BLaER1 (cell line): ENCODE data around the gene CHRNA10.

Source experiments
- H3K27ac ChIP-seq: shearing (Covaris generic); formaldehyde crosslinking; 2 replicates; pipeline ENCODE4 v1.8.1; 2022
- H3K27me3 ChIP-seq: shearing (Covaris generic); formaldehyde crosslinking; 2 replicates; pipeline ENCODE4 v1.8.1; 2022
- H3K36me3 ChIP-seq: shearing (Covaris generic); formaldehyde crosslinking; 2 replicates; pipeline ENCODE4 v1.8.1; 2022
- H3K4me1 ChIP-seq: shearing (Covaris generic); formaldehyde crosslinking; 2 replicates; pipeline ENCODE4 v1.8.1; 2022
- H3K4me2 ChIP-seq: shearing (Covaris generic); formaldehyde crosslinking; 2 replicates; pipeline ENCODE4 v1.8.1; 2022
- H3K4me3 ChIP-seq: shearing (Covaris generic); formaldehyde crosslinking; 2 replicates; pipeline ENCODE4 v1.8.1; 2022
- H3K9ac ChIP-seq: shearing (Covaris generic); formaldehyde crosslinking; 2 replicates; pipeline ENCODE4 v1.8.1; 2022
- H3K9me3 ChIP-seq: shearing (Covaris generic); formaldehyde crosslinking; 2 replicates; pipeline ENCODE4 v1.8.1; 2022
- H4K20me1 ChIP-seq: shearing (Covaris generic); formaldehyde crosslinking; 2 replicates; pipeline ENCODE4 v1.8.1; 2022
- Cebpa-rat ChIP-seq: shearing (Covaris generic); IDR thresholded peaks from 2 replicates; pipeline ENCODE4 v1.8.1; 2022

The CHRNA10 gene

GRCh38 chr11:3635641-3636375 is 35.4 kb downstream of the CHRNA10 start:
- H3K4me3 ChIP-seq: no peak overlapping the region
- no peaks in the 10 kb centered on the region for H3K4me1 ChIP-seq
- no peaks in the 10 kb centered on the region for H3K36me3 ChIP-seq
- H3K4me2 ChIP-seq: no peak overlapping the region
- H3K9me3 ChIP-seq: no peaks in the 10 kb centered on the region
- no peak for TF ChIP-seq Cebpa-rat
- H3K27ac ChIP-seq: no peak overlapping the region
- H3K27me3 ChIP-seq: no peaks in the 10 kb centered on the region
- H4K20me1 ChIP-seq: no peaks in the 10 kb centered on the region
- H3K9ac ChIP-seq: no peak overlapping the region

DNA sequence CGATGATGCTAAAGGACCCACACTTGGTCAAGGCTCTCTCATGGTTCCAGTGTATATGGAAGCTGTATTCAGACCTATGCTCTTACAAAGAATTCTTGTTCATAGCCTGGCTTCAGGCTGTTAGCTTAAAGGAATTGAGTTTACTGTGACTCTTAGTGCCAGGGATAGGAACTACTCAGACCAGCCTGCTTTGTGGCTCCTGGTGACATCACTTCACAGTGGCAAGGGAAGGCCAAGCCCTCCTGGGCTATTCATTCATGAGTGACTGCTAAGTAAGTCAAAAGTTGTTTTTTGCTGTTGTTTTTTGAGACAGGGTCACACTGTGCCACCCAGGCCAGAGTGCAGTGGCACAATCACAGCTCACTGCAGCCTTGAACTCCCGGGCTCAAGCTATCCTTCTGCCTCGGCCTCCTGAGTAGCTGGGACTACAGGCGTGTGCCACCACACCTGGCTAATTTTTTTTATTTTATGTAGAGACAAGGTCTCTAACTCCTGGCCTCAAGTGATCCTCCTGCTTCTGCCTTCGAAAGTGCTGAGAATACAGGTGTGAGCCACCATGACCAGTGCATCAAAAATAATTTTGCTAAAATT is 39.0 kb downstream of the CHRNA10 start:
- no peak for TF ChIP-seq Cebpa-rat
- H3K4me3 ChIP-seq: no peak overlapping the region
- no peak overlapping the region for H3K4me2 ChIP-seq
- H3K9ac ChIP-seq: no peak overlapping the region
- no peaks in the 10 kb centered on the region for H3K36me3 ChIP-seq
- no peaks in the 10 kb centered on the region for H4K20me1 ChIP-seq
- H3K27me3 ChIP-seq: no peaks in the 10 kb centered on the region
- H3K9me3 ChIP-seq: no peaks in the 10 kb centered on the region
- H3K27ac ChIP-seq: no peak overlapping the region
- H3K4me1 ChIP-seq: no peaks in the 10 kb centered on the region

DNA sequence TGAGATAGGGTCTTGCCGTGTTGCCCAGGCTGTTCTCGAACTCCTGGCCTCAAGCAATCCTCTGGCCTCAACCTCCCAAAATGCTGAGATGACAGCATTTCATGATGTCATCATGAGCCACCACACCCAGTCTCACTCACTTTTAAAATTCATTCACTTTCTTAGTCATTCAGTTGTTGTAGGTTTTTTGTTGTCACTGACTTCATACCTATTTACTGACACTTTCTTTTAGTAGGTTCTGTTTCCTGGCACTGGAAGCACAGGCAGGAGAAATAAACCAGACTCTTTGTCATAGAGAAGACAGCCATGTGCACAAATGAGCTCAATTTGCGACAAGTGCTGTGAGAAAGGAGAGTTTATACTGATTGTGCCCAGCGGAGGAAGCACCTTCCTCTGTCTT is 39.9 kb downstream of the CHRNA10 start:
- Histone ChIP-seq H3K27me3 (no peaks in the 10 kb centered on the region), H3K4me1 (0 out of 2 replicates have a peak, but pooled peaks cover 2% of the 10 kb centered on the region), H3K9ac (no peak overlapping the region), H3K4me3 (no peak overlapping the region), H3K9me3 (no peaks in the 10 kb centered on the region), H3K36me3 (no peaks in the 10 kb centered on the region), H4K20me1 (no peaks in the 10 kb centered on the region), H3K27ac (no peak overlapping the region), H3K4me2 (no peak overlapping the region)
- no peak for TF ChIP-seq Cebpa-rat

DNA sequence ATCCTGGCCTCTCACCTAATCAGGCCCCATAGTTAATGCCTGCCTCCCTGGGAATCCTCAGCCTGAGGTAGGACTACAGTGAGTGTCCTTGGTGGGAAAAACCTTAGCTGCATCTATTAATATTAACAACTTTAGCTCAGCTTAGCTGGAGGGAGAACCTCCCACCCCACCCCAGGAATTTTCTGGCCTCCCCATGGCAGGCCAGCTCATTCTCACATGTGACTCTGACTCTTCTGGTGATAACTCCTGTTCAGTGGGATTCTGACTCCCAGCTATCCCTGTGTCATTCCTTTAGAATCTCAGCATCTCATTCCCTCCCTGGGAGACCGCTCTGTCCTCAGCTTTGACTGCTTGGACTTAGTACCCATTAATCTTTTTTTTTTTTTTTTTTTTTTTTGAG is 43.9 kb downstream of the CHRNA10 start:
- H3K4me3 ChIP-seq: no peak overlapping the region
- TF ChIP-seq Cebpa-rat: no peak
- H3K9me3 ChIP-seq: no peaks in the 10 kb centered on the region
- no peak overlapping the region for H3K9ac ChIP-seq
- H3K27ac ChIP-seq: no peak overlapping the region
- no peaks in the 10 kb centered on the region for H4K20me1 ChIP-seq
- H3K27me3 ChIP-seq: no peaks in the 10 kb centered on the region
- 0 out of 2 replicates have a peak, but pooled peaks cover 5% of the 10 kb centered on the region for H3K4me1 ChIP-seq
- no peaks in the 10 kb centered on the region for H3K36me3 ChIP-seq
- no peak overlapping the region for H3K4me2 ChIP-seq

DNA sequence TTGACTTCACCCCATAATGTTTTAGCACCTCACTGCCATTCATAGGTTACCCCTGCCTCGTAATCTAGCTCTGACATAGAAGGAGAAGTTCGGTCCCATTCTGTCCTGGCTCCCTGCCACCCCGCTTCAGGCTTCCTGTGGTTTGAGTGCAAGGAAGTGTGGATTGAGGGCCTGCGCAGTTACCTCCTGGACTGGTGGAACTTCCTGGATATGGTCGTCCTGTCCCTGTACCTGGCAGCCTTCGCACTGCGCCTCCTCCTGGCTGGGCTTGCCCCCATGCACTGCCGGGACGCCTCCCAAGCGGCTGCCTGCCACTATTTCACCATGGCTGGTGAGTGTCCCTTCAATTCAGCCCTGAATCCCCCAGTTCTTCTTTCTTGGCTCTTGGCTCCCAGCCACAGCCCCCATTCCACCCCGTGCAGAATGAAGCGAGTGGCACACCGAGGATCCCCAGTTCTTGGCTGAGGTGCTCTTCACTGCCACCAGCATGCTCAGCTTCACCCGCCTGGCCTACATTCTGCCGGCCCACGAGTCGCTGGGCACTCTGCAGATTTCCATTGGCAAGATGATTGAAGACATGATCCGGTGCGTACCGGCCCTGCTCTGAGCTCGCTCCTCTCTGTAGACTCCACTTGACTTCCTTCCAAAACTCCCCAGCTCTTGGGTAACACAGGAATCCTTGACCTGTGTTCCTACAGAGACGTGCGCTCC is 44.8 kb downstream of the CHRNA10 start:
- H3K27me3 ChIP-seq: no peaks in the 10 kb centered on the region
- no peak overlapping the region for H3K27ac ChIP-seq
- H3K36me3 ChIP-seq: no peaks in the 10 kb centered on the region
- no peak overlapping the region for H3K4me2 ChIP-seq
- no peak overlapping the region for H3K9ac ChIP-seq
- no peak for TF ChIP-seq Cebpa-rat
- H4K20me1 ChIP-seq: no peaks in the 10 kb centered on the region
- no peak overlapping the region for H3K4me3 ChIP-seq
- H3K4me1 ChIP-seq: 0 out of 2 replicates have a peak, but pooled peaks cover 5% of the 10 kb centered on the region
- no peaks in the 10 kb centered on the region for H3K9me3 ChIP-seq

DNA sequence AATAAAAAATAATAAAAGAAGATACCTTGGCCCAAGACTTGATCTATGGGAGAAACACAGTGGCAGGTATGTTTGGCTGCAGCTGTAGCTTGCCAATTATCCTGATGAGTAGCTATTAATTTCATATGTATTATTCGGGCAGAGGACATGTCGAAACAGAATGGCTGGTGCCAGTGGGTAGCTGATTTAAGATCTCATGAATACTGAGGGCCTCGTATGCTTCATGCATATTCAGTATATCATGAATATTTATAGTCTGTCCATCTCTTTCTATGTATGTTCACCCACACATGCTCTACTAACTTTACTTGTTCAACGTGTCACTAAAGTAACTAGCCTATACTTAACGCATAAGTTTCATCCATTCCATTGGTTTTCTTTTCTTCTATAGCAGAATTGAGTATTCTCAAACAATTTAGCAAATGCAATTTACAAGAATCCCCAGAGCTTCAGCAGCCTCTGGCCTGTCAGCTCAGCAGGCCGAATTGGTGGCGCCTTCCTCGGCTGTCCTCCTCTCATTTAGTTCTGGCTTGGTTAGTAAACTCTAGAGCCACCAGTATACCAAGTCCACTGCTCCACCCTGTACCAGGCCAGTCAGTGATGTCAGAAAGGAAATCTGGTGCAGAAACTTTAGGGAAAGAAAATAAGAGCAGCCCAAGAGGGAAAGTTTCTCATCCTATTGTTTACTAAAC is 47.3 kb downstream of the CHRNA10 start:
- Histone ChIP-seq H3K27ac (no peak overlapping the region), H3K4me2 (no peak overlapping the region), H3K36me3 (no peaks in the 10 kb centered on the region), H3K4me1 (0 out of 2 replicates have a peak, but pooled peaks cover 5% of the 10 kb centered on the region), H4K20me1 (no peaks in the 10 kb centered on the region), H3K9me3 (no peaks in the 10 kb centered on the region), H3K4me3 (no peak overlapping the region), H3K9ac (no peak overlapping the region), H3K27me3 (no peaks in the 10 kb centered on the region)
- TF ChIP-seq Cebpa-rat: no peak

DNA sequence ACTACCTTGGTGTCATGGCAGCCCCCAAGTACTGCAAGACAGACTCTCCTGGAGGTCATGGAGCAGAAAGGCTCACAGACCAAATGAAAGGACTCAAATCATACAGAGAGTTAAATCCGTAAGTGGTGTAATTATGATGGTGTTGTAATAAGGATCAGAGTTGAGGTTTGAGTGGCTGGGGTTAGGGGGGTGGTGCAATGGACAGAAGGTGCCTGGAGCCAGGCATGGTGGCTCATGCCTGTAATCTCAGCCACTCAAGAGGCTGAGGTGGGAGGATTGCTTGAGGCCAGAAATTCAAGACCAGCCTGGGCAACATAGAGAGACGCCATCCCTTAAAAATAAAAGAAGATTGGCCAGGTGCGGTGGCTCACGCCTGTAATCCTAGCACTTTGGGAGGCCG is 48.1 kb downstream of the CHRNA10 start:
- no peak for TF ChIP-seq Cebpa-rat
- H3K4me1 ChIP-seq: 0 out of 2 replicates have a peak, but pooled peaks cover 5% of the 10 kb centered on the region
- H3K9me3 ChIP-seq: no peaks in the 10 kb centered on the region
- no peaks in the 10 kb centered on the region for H3K36me3 ChIP-seq
- no peak overlapping the region for H3K4me2 ChIP-seq
- no peaks in the 10 kb centered on the region for H3K27me3 ChIP-seq
- no peak overlapping the region for H3K9ac ChIP-seq
- H3K27ac ChIP-seq: no peak overlapping the region
- H3K4me3 ChIP-seq: no peak overlapping the region
- H4K20me1 ChIP-seq: no peaks in the 10 kb centered on the region

- TF ChIP-seq Cebpa-rat: no peak
- Histone ChIP-seq H3K9ac (no peak overlapping the region), H3K27ac (no peak overlapping the region), H3K9me3 (no peaks in the 10 kb centered on the region), H3K4me3 (no peak overlapping the region), H3K36me3 (no peaks in the 10 kb centered on the region), H4K20me1 (no peaks in the 10 kb centered on the region), H3K4me1 (0 out of 2 replicates have a peak, but pooled peaks cover 5% of the 10 kb centered on the region), H3K27me3 (no peaks in the 10 kb centered on the region), H3K4me2 (no peak overlapping the region)
Observed at GRCh38 chr11:3622521-3622920, 48.7 kb downstream of the CHRNA10 start.

DNA sequence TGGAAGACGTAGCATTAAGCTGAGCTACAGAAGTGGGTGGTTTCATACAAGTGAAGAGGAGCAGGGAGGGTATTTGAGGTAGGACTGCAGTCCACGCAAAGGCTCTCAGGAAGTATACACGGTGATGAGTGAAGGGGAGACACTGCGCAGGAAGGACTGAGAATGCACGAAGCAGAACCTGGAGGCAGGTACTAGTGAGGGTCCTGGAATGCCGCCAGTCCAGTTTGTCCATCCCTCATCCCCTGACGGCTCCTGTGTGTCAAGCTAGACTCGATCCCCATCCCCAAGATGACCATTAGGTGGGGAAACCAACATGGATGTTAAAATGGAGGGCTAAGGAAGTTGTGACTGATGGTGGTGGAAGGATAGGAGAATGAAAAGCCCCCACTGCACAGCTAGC is 53.2 kb downstream of the CHRNA10 start:
- Histone ChIP-seq H3K9ac (no peak overlapping the region), H3K27ac (no peak overlapping the region), H3K27me3 (no peaks in the 10 kb centered on the region), H3K4me3 (no peak overlapping the region), H3K36me3 (no peaks in the 10 kb centered on the region), H3K9me3 (no peaks in the 10 kb centered on the region), H3K4me2 (no peak overlapping the region), H4K20me1 (no peaks in the 10 kb centered on the region), H3K4me1 (peaks cover 12% of the 10 kb centered on the region)
- no peak for TF ChIP-seq Cebpa-rat
